Subcutaneous abdominal adipose tissue (tissue), 5 donors: Measurements from ENCODE around the gene LMX1B.

Source experiments
- H3K27ac ChIP-seq: one replicate; pipeline ENCODE4 v1.7.0; 2013; ENCODE audit warnings: low read depth, mild to moderate bottlenecking, inconsistent platforms, low read length, moderate library complexity
- H3K27me3 ChIP-seq, 5 donors: one replicate each; pipeline ENCODE4 v1.7.0; 2013; ENCODE audit warnings: low read length in 5 of 5, inconsistent platforms in 1 of 5; ENCODE audit not compliant: control insufficient read depth in 5 of 5, insufficient read depth in 4 of 5
- H3K36me3 ChIP-seq, 5 donors: one replicate each; pipeline ENCODE4 v1.7.0; 2013; ENCODE audit warnings: low read length in 5 of 5; ENCODE audit not compliant: control insufficient read depth in 5 of 5, insufficient read depth in 5 of 5
- H3K4me1 ChIP-seq, 5 donors: one replicate each; pipeline ENCODE4 v1.7.0; 2013; ENCODE audit warnings: low read length in 5 of 5, mild to moderate bottlenecking in 3 of 5, moderate library complexity in 1 of 5; ENCODE audit not compliant: control insufficient read depth in 5 of 5, insufficient read depth in 5 of 5
- H3K4me3 ChIP-seq, 5 donors: one replicate each; pipeline ENCODE4 v1.7.0; 2013; ENCODE audit warnings: low read length in 5 of 5, low read depth in 1 of 5
- H3K9ac ChIP-seq, 5 donors: one replicate each; pipeline ENCODE4 v1.7.0; 2013; ENCODE audit warnings: low read length in 5 of 5, mild to moderate bottlenecking in 4 of 5, moderate library complexity in 3 of 5
- H3K9me3 ChIP-seq, 5 donors: one replicate each; pipeline ENCODE4 v1.7.0; 2013; ENCODE audit warnings: low read length in 5 of 5; ENCODE audit not compliant: control insufficient read depth in 5 of 5
- donor health status: healthy.
- donor health status: healthy.
- donor health status: healthy.
- donor health status: healthy.
- donor health status: healthy.

LMX1B gene

GRCh38 chr9:126623667-126624478 is 10.1 kb downstream of the LMX1B start:
- Histone ChIP-seq H3K4me1 (peaks cover 2 to 17% (median 14%) of the 10 kb centered on the region in 5 donors), H3K27me3 (peaks cover 64 to 95% (median 80%) of the 10 kb centered on the region in 5 donors), H3K9ac (no peak overlapping the region), H3K36me3 (no peaks in the 10 kb centered on the region), H3K27ac (no peak overlapping the region), H3K9me3 (no peaks in the 10 kb centered on the region), H3K4me3 (no peak overlapping the region)

- Histone ChIP-seq H3K4me3 (no peak overlapping the region), H3K4me1 (peaks cover 2 to 17% (median 14%) of the 10 kb centered on the region in 5 donors), H3K27ac (no peak overlapping the region), H3K9ac (no peak overlapping the region), H3K36me3 (no peaks in the 10 kb centered on the region), H3K27me3 (peaks cover 61 to 95% (median 80%) of the 10 kb centered on the region in 5 donors), H3K9me3 (no peaks in the 10 kb centered on the region)
Observed at GRCh38 chr9:126624479-126624826, 10.7 kb downstream of the LMX1B start.

GRCh38 chr9:126624912-126625311 is 11.2 kb downstream of the LMX1B start:
- Histone ChIP-seq H3K4me1 (peaks cover 2 to 17% (median 14%) of the 10 kb centered on the region in 5 donors), H3K27ac (no peak overlapping the region), H3K9ac (no peak overlapping the region), H3K4me3 (no peak overlapping the region), H3K27me3 (peaks cover 60 to 94% (median 76%) of the 10 kb centered on the region in 5 donors), H3K36me3 (no peaks in the 10 kb centered on the region), H3K9me3 (no peaks in the 10 kb centered on the region)

- peaks cover 2 to 17% (median 14%) of the 10 kb centered on the region in 5 donors for H3K4me1 ChIP-seq
- no peak overlapping the region for H3K27ac ChIP-seq
- H3K4me3 ChIP-seq: peak overlapping the region in 4 of 5 donors; percentile 55 to 63 (median 61)
- H3K36me3 ChIP-seq: no peaks in the 10 kb centered on the region
- no peaks in the 10 kb centered on the region for H3K9me3 ChIP-seq
- peaks cover 65 to 94% (median 76%) of the 10 kb centered on the region in 5 donors for H3K27me3 ChIP-seq
- H3K9ac ChIP-seq: no peak overlapping the region
Observed at GRCh38 chr9:126625329-126626126, 11.8 kb downstream of the LMX1B start.

- H3K27me3 ChIP-seq: peaks cover 70 to 94% (median 78%) of the 10 kb centered on the region in 5 donors
Observed at GRCh38 chr9:126626127-126626925, 12.6 kb downstream of the LMX1B start.

GRCh38 chr9:126626926-126627233 is 13.2 kb downstream of the LMX1B start:
- peaks cover 2 to 17% (median 14%) of the 10 kb centered on the region in 5 donors for H3K4me1 ChIP-seq
- peaks cover 70 to 92% (median 76%) of the 10 kb centered on the region in 5 donors for H3K27me3 ChIP-seq
- peaks cover 0 to under 1% (median 0%) of the 10 kb centered on the region in 5 donors for H3K9me3 ChIP-seq
- no peak overlapping the region for H3K4me3 ChIP-seq
- H3K9ac ChIP-seq: no peak overlapping the region
- no peak overlapping the region for H3K27ac ChIP-seq
- no peaks in the 10 kb centered on the region for H3K36me3 ChIP-seq

More at GRCh38 chr9:126626127-126626925, 12.6 kb downstream of the LMX1B start:
- Histone ChIP-seq H3K9ac (no peak overlapping the region), H3K27ac (no peak overlapping the region), H3K4me1 (peaks cover 2 to 17% (median 14%) of the 10 kb centered on the region in 5 donors), H3K4me3 (peak overlapping the region; percentile 19 to 63 (median 59)), H3K36me3 (no peaks in the 10 kb centered on the region), H3K9me3 (no peaks in the 10 kb centered on the region)

- Histone ChIP-seq H3K9me3 (peaks cover 0 to 2% (median 0%) of the 10 kb centered on the region in 5 donors), H3K4me3 (no peak overlapping the region), H3K36me3 (no peaks in the 10 kb centered on the region), H3K4me1 (peaks cover 2 to 17% (median 14%) of the 10 kb centered on the region in 5 donors), H3K9ac (no peak overlapping the region), H3K27me3 (peaks cover 66 to 89% (median 74%) of the 10 kb centered on the region in 5 donors), H3K27ac (no peak overlapping the region)
Observed at GRCh38 chr9:126628146-126628545, 14.4 kb downstream of the LMX1B start.

- peaks cover 2 to 17% (median 14%) of the 10 kb centered on the region in 5 donors for H3K4me1 ChIP-seq
- H3K4me3 ChIP-seq: no peak overlapping the region
- peaks cover 0 to 2% (median 0%) of the 10 kb centered on the region in 5 donors for H3K9me3 ChIP-seq
- H3K27me3 ChIP-seq: peaks cover 62 to 84% (median 74%) of the 10 kb centered on the region in 5 donors
- H3K36me3 ChIP-seq: no peaks in the 10 kb centered on the region
- no peak overlapping the region for H3K9ac ChIP-seq
- H3K27ac ChIP-seq: no peak overlapping the region
Observed at GRCh38 chr9:126628969-126629674, 15.4 kb downstream of the LMX1B start.
